NCI-H2171 treated with DMSO at 0.1 percent for 48 hours (cell line): Measurements from ENCODE around the gene HLA-C.
"Not testable (repeated sequence)": the region's sequence is repeated elsewhere in the genome, so short reads cannot be mapped to it uniquely, and the experiment has no call there.

Source experiments
- DNase-seq: peaks from one replicate; lab custom pipeline; 2025; lab: John Stamatoyannopoulos, UW

The HLA-C gene

GRCh38 chr6:31270788-31271640 is 878 bp downstream of the HLA-C start:
- DNase-seq = no peak

- DNase-seq = no peak
Measured at GRCh38 chr6:31268836-31269235, 3.1 kb downstream of the HLA-C start.

DNA sequence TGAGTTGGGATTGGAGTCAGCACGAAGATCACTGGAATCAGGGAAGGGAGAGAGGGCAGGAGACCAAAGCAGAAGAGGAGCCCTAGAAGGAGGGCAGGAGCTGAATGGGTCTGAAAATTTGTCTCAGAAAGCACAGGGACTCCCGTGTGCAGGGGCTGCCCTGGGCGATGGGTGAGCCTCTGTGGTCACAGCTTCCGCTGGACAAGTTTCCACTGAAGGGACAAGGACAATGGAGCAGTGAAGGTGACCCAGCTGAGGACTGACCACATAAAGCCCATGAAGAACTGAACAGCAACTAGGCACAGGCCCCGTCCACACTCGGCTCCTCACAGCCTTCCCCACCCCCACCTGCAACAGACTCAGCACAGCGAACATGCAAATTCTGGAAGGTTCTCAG is 3.5 kb downstream of the HLA-C start:
- DNase-seq = no peak

GRCh38 chr6:31267651-31268368 is 4.1 kb downstream of the HLA-C start:
- DNase-seq = no peak

- DNase-seq = no peak
Measured at GRCh38 chr6:31266567-31267360, 5.1 kb downstream of the HLA-C start.

DNA sequence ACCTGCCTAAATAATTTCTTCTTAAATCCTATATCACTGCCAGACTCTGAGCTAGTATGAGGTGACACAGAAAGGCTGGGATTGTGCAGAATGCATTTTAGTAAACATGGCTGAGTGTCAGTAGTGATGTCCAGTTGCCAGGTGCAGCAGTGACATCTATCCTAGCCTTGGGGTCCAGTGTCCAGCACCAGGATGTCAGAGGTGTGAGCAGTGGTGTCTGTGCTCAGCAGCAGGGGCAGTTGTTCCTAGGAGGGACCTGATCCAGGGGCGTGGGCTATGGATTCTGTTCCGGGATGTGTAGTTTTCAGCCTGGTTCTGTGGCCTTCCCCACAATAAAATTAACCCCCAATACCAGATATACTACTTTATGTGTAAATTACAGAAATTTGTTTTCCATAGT is 6.0 kb downstream of the HLA-C start:
- DNase-seq = no peak

DNA sequence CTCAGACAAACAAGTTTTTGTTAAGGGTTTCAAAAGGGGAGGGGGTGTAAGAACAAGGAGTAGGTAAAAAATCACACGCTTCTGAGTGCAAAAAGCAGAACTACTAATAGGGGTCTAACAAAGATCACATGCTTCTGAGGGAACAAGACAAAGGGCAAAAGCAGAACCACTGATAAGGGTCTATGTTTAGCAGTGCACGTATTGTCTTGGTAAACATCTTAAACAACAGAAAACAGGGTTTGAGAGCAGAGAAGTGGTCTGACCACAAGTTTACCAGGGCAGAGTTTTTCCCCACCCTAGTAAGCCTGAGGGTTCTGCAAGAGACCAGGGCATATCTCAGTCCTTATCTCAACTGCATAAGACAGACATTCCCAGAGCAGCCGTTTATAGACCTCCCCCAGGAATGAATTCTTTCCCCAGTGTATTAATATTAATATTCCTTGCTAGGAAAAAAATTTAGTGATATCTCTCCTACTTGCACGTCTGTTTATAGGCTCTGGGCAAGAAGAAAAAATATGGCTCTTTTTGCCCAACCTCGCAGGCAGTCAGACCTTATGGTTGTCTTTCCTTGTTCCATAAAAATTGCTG is 8.5 kb downstream of the HLA-C start:
- DNase-seq = not testable (repeated sequence)

DNA sequence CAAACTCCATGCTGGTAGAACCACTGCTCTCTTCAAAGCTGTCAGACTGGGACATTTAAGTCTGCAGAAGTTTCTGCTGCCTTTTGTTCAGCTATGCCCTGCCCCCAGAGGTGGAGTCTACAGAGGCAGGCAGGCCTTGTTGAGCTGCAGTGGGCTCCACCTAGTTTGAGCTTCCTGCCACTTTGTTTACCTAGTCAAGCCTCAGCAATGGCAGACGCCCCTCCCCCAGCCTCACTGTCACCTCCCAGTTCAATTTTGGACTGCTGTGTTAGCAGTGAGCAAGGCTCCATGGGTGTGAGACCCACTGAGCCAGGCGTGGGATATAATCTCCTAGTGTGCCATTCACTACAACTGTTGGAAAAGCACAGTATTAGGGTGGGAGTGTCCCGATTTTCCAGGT is 11.9 kb downstream of the HLA-C start:
- DNase-seq = not testable (repeated sequence)

GRCh38 chr6:31252625-31253024 is 19.3 kb downstream of the HLA-C start:
- no peak for DNase-seq

DNA sequence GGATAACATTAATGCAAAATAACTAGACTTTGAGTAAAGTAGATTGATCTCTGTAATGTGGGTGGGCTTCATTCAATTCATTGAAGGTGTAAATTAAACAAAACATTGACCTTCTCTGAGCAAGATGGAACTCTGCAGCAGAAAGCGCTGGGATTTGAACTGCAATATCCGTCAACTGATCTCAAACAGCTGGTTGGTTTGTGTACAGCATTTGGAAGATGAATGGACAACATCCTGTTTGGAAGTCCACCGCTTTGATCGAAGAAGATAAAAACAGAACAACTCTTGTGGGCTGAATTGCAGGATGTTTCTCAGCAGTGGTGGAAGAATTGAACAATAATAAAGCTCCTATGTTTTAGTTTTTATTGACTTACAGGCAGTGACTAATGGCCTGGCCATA is 20.6 kb downstream of the HLA-C start:
- DNase-seq = no peak

GRCh38 chr6:31249184-31249583 is 22.7 kb downstream of the HLA-C start:
- no peak for DNase-seq

- no peak for DNase-seq
Measured at GRCh38 chr6:31247813-31248212, 24.1 kb downstream of the HLA-C start.

DNA sequence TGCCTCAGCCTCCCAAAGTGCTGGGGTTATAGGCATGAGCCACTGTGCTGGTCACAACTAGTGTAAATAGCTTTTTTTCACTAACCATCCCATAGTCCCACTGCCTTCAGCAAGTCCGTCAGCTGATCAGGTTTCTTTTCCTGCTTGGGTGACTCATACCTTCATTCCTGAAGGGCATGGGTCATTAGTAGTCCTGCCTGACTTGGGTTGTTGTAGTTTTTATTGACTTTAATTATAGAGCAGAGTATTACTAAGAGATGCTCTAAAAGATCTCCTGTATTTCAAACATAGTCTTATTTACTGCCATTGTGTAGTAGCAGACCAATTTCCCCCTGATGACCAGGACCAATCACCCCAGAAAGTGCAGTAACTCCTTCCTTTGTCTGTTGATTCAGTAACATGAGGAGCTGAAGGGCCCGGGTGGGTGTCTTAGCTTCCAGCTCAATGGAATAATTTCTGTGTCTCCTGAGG is 25.8 kb downstream of the HLA-C start:
- DNase-seq = no peak

GRCh38 chr6:31243508-31243907 is 28.4 kb downstream of the HLA-C start:
- no peak for DNase-seq

- DNase-seq = no peak
Measured at GRCh38 chr6:31239854-31240253, 32.0 kb downstream of the HLA-C start.

DNA sequence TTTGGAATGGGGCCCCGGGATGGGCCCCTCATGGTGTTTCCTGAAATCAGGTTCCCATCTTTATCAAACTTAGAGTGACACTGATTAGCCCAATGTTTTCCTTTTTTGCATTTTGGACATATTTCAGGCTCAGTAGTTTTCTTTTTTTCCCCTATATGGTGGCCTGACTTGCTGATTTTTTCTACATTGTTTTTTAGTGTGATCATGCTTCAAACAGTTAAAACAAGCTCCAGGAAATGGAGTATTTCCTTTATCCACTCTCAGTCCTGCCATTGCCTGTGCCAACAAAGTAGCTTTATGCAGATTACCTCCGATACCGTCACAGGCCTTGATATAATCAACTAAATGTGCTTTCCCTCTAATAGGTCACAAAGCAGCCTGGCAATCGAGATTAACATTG is 37.8 kb downstream of the HLA-C start:
- not testable (repeated sequence) for DNase-seq

DNA sequence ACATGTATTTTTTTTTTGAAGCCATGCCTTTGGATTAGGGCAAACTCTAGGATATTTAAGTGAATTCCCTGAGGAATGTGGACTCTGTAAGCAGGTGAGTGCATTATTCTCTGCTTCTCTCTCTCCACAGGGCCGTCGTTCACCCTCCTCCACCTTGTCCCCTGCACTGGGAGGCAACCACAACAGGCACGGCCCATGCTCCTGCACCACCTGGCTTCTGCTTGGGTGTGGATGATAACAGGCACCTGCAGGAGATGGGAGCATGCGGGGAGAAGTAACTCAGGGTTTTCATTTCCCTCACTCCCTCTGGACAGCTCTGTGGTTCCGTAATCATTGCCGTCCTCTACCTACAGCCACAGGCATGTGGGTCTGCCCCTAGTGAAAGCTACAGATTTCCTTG is 43.4 kb downstream of the HLA-C start:
- DNase-seq = no peak

DNA sequence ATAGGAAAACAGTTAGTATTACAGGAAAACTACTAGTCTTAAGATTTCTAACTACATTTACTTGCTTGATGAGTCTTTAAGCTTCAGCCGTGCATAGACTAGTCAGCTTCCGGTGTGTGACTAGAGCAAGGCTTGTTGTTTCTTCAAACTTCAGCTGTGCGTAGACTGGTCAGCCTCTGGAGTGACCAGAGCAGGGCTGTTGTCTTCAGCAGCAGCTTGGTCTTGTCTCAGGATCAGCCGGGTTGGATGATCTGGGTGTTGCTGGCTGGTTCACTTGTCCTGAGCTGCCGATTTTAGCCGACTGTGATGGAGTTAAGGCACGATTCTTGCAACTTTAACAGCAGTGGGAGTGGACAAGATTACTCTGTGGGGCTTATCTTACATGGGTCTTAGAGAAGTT is 44.7 kb downstream of the HLA-C start:
- DNase-seq = no peak

DNA sequence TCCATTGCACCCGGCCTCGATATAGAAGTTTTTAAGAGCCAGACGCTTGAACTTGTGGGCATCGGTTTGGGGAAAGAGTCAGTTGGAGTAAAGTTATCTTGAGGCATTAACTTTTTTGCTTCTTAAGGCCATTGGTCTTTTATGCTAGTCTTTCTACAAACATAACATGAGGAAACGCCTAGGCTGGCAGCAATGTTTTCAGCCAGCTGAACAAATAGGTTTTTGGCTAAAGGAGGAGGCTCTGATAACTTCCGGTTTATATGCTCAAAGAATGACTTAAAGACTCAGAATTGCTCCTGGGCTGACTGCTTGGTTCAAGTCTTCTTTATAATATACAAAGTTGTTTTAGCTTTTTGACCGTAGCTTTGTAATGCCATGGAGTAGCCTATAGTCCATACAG is 46.2 kb downstream of the HLA-C start:
- no peak for DNase-seq

DNA sequence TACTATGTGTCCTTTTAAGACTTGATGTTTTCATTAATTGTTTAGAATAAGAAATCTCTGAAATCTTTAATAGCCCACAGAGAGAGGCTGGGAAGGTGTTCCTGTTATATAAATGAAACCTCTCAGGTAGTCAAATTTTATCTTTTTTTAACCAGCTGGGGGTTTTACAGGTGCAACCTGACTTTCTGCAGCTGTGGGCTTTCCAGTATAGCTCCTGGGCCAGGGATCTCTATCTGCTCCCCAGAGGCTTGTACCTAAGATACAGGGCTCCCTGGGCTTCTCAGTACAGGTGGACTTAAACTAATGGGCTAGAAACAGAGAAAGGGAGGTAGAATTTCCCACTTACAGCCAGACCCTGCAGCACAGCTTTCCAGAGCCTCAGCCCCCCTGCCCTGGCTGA is 49.4 kb downstream of the HLA-C start:
- no peak for DNase-seq
